Measurements from ENCODE around the gene LRRC39.
"Not testable (repeated sequence)": the region's sequence is repeated elsewhere in the genome, so short reads cannot be mapped to it uniquely, and the experiment has no call there.

The LRRC39 gene

DNA sequence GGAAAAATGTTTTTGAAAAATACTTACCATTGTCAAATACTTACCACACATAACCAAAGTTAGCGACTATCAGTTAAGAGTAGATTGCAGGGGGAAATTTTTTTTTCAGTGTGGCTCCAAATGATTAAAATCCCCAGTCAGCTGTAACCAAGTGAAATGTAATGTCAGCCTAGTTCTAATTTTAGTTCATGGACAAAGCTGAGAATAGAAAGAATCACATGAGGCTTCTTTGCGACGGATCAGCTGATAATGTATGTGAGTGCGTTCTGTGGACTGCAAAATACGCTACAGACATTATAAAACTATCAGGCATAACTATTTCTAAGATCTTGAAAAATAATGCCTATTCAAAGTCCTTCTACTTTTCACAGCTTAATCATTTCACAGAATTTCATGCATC, at the start of gene LRRC39:
Gene LRRC39, minus strand, starts transcription at position 166 of the 400 bp plus-strand sequence. CDS start 9,740 bp downstream, outside the sequence.
- DNase-seq: no peak

DNA sequence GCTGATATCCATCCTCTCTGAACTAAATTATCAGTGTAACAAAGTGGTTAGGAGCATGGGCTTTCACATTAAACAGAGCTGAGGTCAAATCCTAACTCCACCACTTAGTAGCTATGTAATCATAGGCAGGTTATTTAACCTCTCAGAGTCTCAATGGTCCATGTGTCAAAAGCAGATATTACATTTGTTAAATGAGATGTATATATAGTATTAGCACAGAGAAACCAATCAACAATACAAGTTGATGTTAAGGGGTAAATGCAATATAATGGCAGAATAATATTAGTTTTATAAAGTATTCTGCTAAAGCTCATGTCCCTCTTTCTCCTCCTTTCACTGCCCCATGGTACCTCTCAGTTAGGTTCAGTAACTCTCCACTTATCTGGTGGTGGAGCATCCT, 44.4 kb upstream of the LRRC39 start:
- no peak for DNase-seq

DNA sequence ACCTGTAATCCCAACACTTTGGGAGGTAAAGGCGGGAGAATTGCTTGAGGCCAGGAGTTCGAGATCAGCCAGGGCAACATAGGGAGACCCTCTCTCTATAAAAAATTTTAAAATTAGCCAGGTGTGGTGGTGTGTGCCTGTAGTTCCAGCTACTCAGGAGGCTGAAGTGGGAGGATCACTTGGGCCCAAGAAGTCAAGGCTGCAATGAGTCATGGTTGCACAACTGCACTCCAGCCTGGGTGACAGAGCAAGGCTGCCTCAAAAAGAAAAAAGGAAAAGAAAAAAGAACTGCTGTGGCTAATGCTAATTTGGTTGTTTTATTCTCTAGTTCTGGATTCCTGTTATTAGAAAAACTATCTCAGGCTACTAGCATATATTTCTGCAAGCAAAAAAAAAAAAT, 41.8 kb upstream of the LRRC39 start:
- no peak for DNase-seq

DNA sequence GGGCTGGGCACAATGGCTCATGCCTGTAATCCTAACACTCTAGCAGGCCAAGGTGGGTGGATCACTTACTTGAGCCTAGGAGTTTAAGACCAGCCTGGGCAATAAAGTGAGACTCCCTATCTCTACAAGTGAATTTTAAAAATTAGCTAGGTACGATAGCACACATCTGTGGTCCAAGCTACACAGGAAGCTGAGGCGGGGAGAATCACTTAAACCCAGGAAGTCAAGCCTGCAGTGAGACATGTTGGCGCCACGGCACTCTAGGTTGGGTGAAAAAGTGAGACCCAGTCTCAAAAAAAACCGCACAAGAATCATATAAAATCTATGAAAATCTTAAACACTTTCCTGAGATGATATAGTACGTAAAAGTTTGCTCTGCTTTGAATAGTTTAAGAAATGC, 41.4 kb upstream of the LRRC39 start:
- no peak for DNase-seq

DNA sequence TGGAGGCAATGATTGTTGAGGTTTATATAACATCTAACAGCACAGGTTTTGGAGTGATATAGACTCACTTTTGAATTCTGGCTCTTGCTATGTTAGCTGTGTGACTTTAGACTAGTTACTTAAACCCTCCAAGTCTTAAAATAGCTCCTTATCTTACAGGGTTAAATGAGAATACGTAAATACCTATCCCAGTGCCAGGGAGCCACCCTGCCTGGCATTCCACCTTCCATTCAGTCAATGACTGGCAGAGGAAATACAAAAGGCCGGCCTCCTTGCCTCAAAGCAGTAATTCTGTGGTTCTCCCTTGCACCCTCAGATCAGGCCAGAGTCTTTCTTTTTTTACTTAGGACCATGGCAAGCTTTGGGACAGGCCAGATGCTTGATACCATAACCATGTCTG, 39.8 kb upstream of the LRRC39 start:
- no peak for DNase-seq

DNA sequence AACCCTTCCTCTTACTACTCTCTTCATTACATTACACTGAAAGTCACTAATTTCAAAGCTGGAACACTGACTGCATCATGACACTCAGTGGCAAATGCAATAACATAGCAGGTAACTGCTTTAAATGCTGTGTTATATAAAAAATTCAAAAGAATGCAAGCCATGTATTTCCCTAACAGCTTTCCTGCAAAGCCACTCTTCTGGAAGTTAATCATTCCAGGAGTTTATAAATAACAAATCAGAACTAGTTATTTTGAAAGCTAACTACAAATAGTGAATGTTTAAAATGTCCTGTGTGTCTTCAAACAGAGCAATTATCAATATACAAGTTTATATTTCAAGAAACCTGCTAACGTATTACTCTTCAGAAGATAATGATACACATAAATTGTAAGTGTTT, 37.0 kb upstream of the LRRC39 start:
- no peak for DNase-seq

DNA sequence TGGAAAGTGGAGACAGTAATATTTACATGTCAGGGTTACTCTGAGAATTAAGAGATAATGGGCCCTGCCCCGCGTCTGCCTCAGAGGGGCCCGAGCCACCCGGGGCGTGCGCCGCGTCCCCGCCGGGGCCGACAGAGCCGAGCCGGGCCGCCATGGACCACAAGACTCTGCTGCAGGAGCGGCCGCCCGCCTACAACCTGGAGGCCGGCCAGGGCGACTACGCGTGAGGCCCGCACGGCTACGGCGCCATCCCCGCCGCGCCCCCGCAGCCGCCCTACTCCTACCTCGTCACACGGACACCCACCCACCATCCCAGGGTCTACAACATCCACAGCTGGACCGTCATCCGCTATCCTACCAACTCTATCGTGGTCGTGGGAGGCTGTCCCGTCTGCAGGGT, 35.1 kb upstream of the LRRC39 start:
- no peak for DNase-seq

DNA sequence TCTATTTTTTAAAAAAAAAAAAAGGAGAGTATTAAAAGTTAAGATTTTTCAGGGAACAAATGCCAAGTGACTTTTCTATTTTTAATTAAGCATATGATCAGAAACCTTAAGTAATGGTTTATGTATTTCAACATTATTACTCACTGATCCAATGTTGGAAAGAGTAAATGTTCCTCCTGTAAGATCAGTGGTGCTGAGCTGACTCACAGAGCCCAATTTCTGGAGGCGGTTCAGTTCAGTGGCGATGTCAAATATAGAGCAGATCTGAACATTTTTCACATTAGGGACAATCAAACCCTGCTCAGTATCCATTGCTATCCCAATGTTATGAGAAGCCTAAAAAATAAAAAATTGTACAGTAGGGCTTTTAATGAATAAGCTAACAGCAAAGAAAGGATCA, 28.2 kb upstream of the LRRC39 start:
- DNase-seq: no peak

DNA sequence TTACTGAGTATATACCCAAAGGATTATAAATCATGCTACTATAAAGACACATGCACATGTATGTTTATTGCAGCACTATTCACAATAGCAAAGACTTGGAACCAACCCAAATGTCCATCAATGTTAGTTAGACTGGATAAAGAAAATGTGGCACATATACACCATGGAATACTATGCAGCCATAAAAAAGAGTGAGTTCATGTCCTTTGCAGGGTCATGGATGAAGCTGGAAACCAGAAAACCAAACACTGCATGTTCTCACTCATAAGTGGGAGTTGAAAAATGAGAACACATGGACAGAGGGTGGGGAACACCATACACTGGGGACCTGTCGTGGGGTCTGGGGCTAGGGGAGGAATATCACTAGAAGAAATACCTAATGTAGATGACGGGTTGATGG, 27.5 kb upstream of the LRRC39 start:
- not testable (repeated sequence) for DNase-seq

DNA sequence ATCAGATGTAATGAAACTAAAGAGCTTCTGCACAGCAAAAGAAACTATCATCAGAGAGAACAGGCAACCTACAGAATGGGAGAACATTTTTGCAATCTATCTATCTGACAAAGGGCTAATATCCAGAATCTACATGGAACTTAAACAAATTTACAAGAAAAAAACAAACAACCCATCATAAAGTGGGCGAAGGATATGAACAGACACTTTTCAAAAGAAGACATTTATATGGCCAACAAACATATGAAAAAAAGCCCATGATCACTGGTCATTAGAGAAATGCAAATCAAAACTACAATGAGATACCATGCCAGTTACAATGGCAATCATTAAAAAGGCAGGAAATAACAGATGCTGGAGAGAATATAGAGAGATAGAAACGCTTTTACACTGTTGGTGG, 27.0 kb upstream of the LRRC39 start:
- not testable (repeated sequence) for DNase-seq

DNA sequence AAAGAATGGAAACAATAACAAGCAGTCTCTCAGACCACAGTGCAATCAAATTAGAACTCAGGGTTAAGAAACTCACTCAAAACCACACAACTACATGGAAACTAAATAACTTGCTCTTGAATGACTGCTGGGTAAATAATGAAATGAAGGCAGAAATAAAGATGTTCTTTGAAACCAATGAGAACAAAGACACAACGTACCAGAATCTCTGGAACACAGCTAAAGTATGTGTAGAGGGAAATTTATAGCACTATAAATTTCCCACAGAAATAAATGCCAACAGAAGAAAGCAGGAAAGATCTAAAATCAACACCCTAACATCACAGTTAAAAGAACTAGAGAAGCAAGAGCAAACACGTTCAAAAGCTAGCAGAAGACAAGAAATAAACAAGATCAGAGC, 24.6 kb upstream of the LRRC39 start:
- not testable (repeated sequence) for DNase-seq

DNA sequence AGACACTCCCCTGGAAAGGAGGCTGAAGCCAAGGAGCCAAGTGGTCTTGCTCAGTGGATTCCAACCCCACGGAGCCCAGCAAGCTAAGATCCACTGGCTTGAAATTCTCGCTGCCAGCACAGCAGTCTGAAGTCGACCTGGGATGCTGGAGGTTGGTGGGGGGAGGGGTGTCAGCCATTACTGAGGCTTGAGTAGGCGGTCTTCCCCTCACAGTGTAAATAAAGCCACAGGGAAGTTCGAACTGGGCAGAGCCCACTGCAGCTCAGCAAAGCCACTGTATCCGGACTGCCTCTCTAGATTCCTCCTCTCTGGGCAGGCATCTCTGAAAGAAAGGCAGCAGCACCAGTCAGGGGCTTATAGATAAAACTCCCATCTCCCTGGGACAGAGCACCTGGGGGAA, 22.0 kb upstream of the LRRC39 start:
- not testable (repeated sequence) for DNase-seq

DNA sequence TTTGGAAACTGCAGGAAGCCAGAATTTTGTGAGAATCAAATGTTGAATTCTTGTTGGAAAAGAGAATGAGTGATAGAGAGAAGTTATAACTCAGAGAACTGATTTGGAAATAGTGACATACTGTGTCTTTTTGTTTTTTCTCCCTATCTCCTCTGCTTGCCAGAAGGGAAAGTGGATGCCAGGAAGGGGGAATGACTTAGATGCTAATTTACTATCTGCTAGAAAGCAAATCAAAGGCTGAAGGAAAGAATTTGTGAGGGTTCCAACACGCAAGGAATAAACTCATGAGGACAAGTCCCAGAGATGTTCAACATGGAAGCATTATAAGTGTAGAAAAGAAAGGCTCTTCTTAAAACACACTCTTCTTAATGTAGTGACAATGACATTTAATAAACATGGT, 20.5 kb upstream of the LRRC39 start:
- no peak for DNase-seq

DNA sequence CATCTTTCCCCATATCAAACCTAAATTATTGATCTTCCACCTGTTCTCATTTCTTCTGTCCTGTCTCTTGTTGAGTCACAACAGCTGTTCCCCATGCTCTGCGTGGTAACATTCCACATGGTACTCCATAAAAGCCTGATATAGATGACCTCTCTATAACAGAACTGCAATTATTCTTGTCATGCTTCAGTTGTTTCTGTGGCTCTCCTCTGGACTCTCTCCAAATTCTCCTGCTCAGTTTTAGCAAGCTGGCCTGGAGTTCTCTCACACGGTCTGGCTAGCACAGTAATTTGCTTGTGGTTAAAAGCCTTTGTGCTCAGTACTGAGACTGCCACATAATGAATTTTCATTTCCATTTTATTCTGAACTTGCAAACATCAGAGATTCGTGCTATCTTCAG, 10.6 kb upstream of the LRRC39 start:
- DNase-seq: no peak

DNA sequence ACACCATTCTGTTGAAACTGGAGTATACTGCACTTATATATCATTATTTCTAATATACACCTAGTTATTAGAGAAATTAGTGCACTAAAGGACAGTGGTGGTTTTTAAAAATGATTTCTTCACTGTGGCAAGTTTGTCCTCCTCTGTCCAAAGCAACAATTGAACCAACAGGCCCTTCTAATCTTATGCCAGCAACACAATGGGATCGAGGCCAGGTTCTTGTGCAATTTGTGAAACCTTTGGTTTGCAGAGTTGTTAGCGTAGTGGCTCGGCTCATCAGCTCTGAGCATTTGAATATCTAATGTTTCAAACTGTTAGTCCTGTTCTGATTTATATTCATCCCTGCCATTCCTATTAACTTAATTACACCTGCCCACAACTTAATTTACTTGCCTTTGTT, 9.9 kb upstream of the LRRC39 start:
- peak; percentile 17 for DNase-seq

DNA sequence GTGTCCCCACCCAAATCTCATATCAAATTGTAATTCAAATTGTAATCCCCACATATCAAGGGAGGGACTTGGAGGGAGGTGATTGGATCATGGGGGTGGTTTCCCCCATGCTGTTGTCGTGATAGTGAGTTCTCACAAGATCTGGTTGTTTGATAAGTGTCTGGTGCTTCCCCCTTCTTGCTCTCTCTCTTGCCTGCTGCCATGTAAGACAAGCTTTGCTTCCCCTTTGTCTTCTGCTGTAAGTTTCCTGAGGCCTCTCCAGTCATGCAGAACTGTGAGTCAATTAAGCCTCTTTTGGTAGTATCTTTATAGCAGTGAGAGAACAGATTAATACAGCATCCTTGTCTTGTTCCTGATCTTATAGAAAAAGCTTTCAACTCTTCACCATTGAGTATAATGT, 6.5 kb upstream of the LRRC39 start:
- peak; percentile 57 for DNase-seq

DNA sequence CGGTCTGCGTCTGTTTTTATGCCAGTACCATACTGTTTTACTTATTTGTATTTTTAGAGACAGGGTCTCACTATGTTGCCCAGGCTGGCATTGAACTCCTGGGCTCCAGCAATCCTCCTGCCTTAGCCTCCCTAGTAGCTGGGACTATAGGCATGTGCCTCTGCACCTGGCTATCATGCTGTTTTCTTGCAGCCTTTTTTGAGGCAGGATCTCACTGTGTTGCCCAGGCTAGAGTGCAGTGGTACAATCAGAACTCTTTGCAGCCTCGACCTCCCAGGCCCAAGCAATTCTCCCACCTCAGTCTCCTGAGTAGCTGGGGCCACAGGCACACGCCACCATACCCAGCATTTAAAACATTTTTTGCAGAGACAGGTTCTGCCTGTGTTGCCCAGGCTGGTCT, 5.3 kb upstream of the LRRC39 start:
- DNase-seq: no peak

DNA sequence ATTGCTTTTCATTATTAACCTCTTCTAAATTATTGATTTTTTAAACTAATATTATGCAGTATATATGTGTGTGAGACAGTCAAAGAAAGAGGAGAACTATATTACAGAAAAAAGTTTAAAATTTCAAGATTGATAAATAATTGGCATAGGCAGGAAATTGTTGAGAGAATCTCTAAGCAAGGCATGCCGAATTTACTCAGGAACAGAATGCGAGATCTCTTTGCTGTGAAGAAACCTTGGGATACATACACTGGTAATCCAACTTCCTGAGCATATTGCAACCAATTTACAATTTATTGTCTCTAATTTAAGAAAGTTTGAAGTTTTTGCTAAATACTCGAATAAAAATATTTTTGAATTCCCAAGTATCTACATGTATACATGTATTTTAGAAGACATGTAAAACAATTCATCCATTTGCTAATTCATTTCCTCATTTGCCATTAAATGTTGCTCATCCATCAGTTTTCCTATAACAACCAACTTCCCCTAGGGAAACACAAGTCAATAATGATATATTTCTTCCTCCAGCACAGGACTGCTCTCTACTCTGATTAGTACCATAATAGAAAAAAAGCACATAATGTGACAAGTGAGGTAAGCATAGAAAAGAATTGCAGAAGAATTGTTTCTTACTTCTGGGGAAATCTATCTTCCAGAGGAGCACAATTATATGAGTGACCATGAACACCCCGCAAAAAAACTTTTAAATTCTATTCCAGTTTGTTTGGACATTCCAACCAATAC, 588 bp downstream of the LRRC39 start:
- DNase-seq: no peak

DNA sequence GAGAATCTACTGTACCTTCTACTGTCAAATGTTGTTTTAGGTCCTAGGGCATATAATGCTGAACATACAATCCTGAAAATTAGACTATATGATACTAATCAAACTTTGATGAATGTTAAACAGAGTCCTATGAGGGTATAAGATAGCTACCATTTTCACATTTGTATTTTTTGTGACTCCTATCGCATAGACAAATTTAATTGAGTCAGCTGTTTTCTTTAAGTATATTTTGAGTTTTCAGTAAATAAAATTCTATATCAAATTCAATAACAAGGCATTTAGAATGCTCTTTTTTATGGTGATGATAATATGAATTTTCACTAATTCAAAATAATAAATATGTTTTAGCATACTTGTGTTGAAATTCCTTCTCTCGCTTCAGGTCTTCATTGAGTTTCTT, 10.0 kb downstream of the LRRC39 start:
- no peak for DNase-seq

DNA sequence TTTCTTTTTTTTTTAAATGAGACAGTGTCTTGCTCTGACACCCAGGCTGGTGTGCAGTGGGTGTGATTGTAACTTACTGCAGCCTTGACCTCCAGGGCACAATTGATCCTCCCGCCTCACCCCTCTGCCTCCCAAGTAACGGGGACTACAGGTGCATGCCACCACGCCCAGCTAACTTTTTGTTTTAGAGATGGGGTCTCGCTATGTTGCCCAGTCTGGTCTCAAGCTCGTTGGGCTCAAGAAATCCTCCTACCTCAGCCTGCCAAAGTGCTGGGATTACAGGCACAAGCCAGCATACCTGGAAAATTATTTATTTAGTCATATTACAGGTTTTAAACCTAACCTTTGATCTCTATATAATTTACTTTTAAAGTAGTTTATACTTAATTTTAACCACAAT, 13.4 kb downstream of the LRRC39 start:
- no peak for DNase-seq

DNA sequence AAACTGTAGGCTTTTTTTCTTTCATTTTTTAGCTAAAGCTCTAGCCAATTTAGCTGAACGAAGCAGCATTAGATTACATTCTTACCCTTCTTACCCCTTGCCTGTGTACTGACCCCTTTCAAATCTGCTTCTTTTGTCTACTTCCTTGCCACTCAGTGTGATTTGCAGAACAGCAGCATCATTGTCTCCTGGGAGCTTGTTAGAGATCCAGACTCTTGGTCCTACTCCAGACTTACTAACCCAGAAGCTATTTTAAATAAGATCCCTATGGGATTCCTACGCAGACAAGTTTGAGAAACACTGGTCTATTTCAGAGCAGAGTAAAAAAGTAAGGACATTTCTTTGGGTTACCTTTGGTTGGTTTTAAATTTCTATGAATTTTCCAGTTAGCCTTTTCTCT, 13.8 kb downstream of the LRRC39 start:
- no peak for DNase-seq

DNA sequence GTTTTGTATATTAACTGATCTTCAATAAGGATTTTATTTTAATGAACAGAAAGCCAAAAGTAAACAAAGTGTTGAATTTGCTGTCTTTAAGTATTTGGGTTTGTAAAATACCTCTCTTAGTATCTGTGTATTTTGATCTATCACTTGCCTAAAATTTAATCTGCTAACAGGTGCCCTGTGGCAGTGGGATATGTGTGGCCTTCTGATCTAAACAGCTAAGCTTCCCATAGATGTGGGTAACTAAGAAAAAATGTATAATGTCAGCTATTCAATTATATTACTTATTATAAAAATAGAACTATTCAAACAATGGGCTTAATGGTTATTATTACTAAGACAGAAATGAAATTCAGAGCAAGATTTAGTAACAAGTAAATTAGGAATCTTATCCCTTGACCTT, 15.2 kb downstream of the LRRC39 start:
- no peak for DNase-seq

DNA sequence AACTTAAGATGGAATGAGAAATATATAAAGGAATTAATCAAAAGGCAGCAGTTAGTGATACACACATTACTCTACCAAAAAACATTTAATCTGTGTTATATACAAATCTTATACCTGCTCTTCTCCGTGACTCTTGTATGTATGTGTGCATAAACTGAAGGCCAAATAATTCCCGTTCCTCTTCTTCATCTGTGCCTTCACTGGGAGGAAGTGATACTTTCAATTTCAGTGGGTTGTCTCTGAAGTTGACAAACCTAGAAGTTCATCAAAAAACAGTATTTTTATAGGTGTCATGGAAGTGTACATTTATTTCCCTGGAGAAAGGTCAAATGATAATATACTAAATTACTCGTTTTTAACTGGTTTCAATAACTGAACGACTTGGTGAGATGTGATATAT, 25.8 kb downstream of the LRRC39 start:
- no peak for DNase-seq

DNA sequence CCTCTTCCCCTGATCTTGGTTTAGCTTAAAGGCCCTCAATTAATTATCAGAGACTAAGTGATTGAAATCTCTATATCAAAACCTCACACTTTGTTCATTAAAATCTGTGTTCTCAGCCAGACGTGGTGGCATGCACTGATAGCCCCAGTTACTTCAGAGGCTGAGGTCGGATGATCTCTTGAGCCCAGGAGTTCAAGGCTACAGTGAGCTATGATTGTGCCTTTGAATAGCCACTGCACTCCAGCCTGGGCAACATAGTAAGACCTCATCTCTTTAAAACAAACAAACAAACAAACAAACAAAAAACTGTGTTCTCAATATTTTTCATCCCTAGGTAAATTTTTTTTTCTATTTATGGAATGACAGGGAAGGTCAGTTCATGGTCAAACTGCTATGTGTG, 26.4 kb downstream of the LRRC39 start:
- no peak for DNase-seq

DNA sequence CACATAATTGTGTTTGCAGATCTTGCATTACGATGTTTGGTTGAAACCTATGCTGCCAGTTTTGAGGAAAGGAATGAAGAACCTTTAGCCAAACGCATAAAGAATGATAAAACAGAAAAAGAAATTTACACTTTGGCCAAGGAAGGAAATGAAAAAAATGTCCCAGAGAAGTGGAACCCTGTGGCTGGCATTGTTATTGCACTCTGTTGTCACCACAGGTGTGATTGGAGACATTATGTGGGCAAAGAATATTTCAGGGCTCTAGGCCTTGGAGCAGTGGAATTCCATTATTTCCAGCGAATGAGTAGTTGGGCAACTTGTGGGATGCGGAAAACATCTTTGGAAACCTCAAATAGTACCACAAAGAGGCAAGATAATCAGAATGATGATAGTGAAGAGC, 30.2 kb downstream of the LRRC39 start:
- no peak for DNase-seq

DNA sequence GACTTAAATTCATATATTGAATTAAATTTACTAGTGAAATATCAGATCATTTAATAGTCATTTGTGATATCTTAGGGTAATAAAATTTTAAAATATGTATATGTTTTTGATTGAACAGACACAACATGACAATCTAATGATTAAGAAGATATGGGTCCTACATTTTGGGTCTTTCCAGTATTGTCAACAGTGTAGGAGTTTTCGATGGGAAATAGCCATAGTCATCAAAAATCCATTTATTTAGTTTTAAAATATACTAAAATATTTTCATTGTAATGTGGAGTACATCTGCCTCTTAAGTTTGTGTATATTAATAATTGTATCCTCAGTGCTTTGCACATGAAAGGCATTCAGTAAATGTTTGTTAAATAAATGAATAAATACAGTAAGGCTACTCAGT, 31.1 kb downstream of the LRRC39 start:
- DNase-seq: no peak
